IPS DF 6.9 (cell line): ENCODE results near the gene CCDC120.

Experiments used
- DNase-seq: peaks from one replicate; pipeline ENCODE4 v3.0.0-alpha.2; 2013; ENCODE audit warnings: low read depth, low spot score
- H3K27ac ChIP-seq: one replicate; pipeline ENCODE4 v1.5.1; 2013; ENCODE audit warnings: low read length, control low read depth
- H3K27me3 ChIP-seq: 2 replicates; pipeline ENCODE4 v1.6.1; 2013; ENCODE audit warnings: mild to moderate bottlenecking, low read length; ENCODE audit not compliant: control insufficient read depth, insufficient read depth
- H3K36me3 ChIP-seq: 2 replicates; pipeline ENCODE4 v1.6.1; 2013; ENCODE audit warnings: low read length; ENCODE audit not compliant: control insufficient read depth, insufficient read depth
- H3K4me1 ChIP-seq: 2 replicates; pipeline ENCODE4 v1.6.1; 2013; ENCODE audit warnings: low read length; ENCODE audit not compliant: control insufficient read depth, insufficient read depth
- H3K4me3 ChIP-seq: 2 replicates; pipeline ENCODE4 v1.5.1; 2013; ENCODE audit warnings: mild to moderate bottlenecking, low read length
- H3K9me3 ChIP-seq: 2 replicates; pipeline ENCODE4 v1.6.1; 2013; ENCODE audit warnings: low read length, inconsistent platforms; ENCODE audit not compliant: control insufficient read depth, insufficient read depth
- WGBS: extraction: QIAGEN DNeasy Blood & Tissue Kit; methylation state at CpG from one replicate; pipeline ENCODE4 v1.1.7; 2013; ENCODE audit warnings: mixed read lengths, missing lambda C conversion rate; ENCODE audit not compliant: insufficient read length, insufficient coverage; 5-methylcytosine and 5-hydroxymethylcytosine counted together

The CCDC120 gene

GRCh38 chrX:49061916-49062315 is 3.1 kb downstream of the CCDC120 start:
- WGBS: no CpG with 5 or more reads among the region's 10 CpGs
- DNase-seq: no peak
- H3K27me3 ChIP-seq: no peaks in the 10 kb centered on the region

GRCh38 chrX:49063715-49064114 is 4.9 kb downstream of the CCDC120 start:
- 0 out of 2 replicates have a peak, but pooled peaks cover 2% of the 10 kb centered on the region for H3K4me1 ChIP-seq
- no CpG with 5 or more reads among the region's 9 CpGs for WGBS
- peaks cover 8% of the 10 kb centered on the region for H3K36me3 ChIP-seq
- H3K27ac ChIP-seq: no peak overlapping the region
- no peak overlapping the region for H3K4me3 ChIP-seq
- H3K27me3 ChIP-seq: no peaks in the 10 kb centered on the region
- DNase-seq: no peak
- no peaks in the 10 kb centered on the region for H3K9me3 ChIP-seq

More at GRCh38 chrX:49061916-49062315, 3.1 kb downstream of the CCDC120 start:
- no peaks in the 10 kb centered on the region for H3K9me3 ChIP-seq
- H3K27ac ChIP-seq: no peak overlapping the region
- no peak overlapping the region for H3K4me3 ChIP-seq
- H3K4me1 ChIP-seq: peaks cover 2% of the 10 kb centered on the region; the same call in 1 of the 2 replicates
- peaks cover 3% of the 10 kb centered on the region for H3K36me3 ChIP-seq

- Histone ChIP-seq H3K27ac (no peak overlapping the region), H3K4me3 (no peak overlapping the region), H3K4me1 (0 out of 2 replicates have a peak, but pooled peaks cover 2% of the 10 kb centered on the region), H3K9me3 (no peaks in the 10 kb centered on the region), H3K27me3 (no peaks in the 10 kb centered on the region), H3K36me3 (peaks cover 8% of the 10 kb centered on the region)
- no peak for DNase-seq
- WGBS: no CpG with 5 or more reads among the region's 20 CpGs
These were observed 5.5 kb downstream of the CCDC120 start for GRCh38 chrX:49064303-49064702.

- no peaks in the 10 kb centered on the region for H3K9me3 ChIP-seq
- no peak for DNase-seq
- no peak overlapping the region for H3K4me3 ChIP-seq
- no CpG with 5 or more reads among the region's 8 CpGs for WGBS
- peaks cover 8% of the 10 kb centered on the region for H3K36me3 ChIP-seq
- no peaks in the 10 kb centered on the region for H3K27me3 ChIP-seq
- H3K27ac ChIP-seq: no peak overlapping the region
- 0 out of 2 replicates have a peak, but pooled peaks cover 2% of the 10 kb centered on the region for H3K4me1 ChIP-seq
These were observed 5.9 kb downstream of the CCDC120 start for GRCh38 chrX:49064735-49065134.

GRCh38 chrX:49066278-49066677 is 7.5 kb downstream of the CCDC120 start:
- no peaks in the 10 kb centered on the region for H3K4me1 ChIP-seq
- H3K36me3 ChIP-seq: peaks cover 8% of the 10 kb centered on the region
- H3K4me3 ChIP-seq: no peak overlapping the region
- no peaks in the 10 kb centered on the region for H3K27me3 ChIP-seq
- DNase-seq: no peak
- no peak overlapping the region for H3K27ac ChIP-seq
- H3K9me3 ChIP-seq: no peaks in the 10 kb centered on the region
- no CpG with 5 or more reads among the region's 2 CpGs for WGBS

- Histone ChIP-seq H3K27ac (no peak overlapping the region), H3K9me3 (no peaks in the 10 kb centered on the region), H3K27me3 (no peaks in the 10 kb centered on the region), H3K4me3 (no peak overlapping the region), H3K4me1 (no peaks in the 10 kb centered on the region), H3K36me3 (peaks cover 8% of the 10 kb centered on the region)
- no CpG with 5 or more reads among the region's 9 CpGs for WGBS
- DNase-seq: no peak
These were observed 7.9 kb downstream of the CCDC120 start for GRCh38 chrX:49066690-49067089.

GRCh38 chrX:49067285-49068120 is 8.7 kb downstream of the CCDC120 start:
- Histone ChIP-seq H3K36me3 (peaks cover 8% of the 10 kb centered on the region), H3K27me3 (no peaks in the 10 kb centered on the region), H3K4me3 (no peak overlapping the region), H3K4me1 (no peaks in the 10 kb centered on the region), H3K9me3 (no peaks in the 10 kb centered on the region), H3K27ac (no peak overlapping the region)
- DNase-seq: no peak
- no CpG with 5 or more reads among the region's 41 CpGs for whole genome bisulfite sequencing

- no CpG with 5 or more reads among the region's 11 CpGs for WGBS
- H3K9me3 ChIP-seq: no peaks in the 10 kb centered on the region
- H3K27me3 ChIP-seq: no peaks in the 10 kb centered on the region
These were observed 10.2 kb downstream of the CCDC120 start for GRCh38 chrX:49069038-49069437.

GRCh38 chrX:49070988-49071387 is 12.2 kb downstream of the CCDC120 start:
- no peak overlapping the region for H3K27ac ChIP-seq
- no peak for DNase-seq
- peaks cover 4% of the 10 kb centered on the region for H3K36me3 ChIP-seq
- H3K4me1 ChIP-seq: no peaks in the 10 kb centered on the region
- no peaks in the 10 kb centered on the region for H3K9me3 ChIP-seq
- H3K4me3 ChIP-seq: no peak overlapping the region
- WGBS: no CpG with 5 or more reads among the region's 4 CpGs
- no peaks in the 10 kb centered on the region for H3K27me3 ChIP-seq

More at GRCh38 chrX:49069038-49069437, 10.2 kb downstream of the CCDC120 start:
- Histone ChIP-seq H3K4me3 (no peak overlapping the region), H3K27ac (no peak overlapping the region), H3K4me1 (no peaks in the 10 kb centered on the region), H3K36me3 (peaks cover 8% of the 10 kb centered on the region)
- DNase-seq: no peak

GRCh38 chrX:49071877-49072711 is 13.3 kb downstream of the CCDC120 start:
- no peaks in the 10 kb centered on the region for H3K27me3 ChIP-seq
- no peak for DNase-seq
- peaks cover 4% of the 10 kb centered on the region for H3K36me3 ChIP-seq
- no peak overlapping the region for H3K4me3 ChIP-seq
- no CpG with 5 or more reads among the region's 63 CpGs for WGBS
- no peak overlapping the region for H3K27ac ChIP-seq
- H3K4me1 ChIP-seq: no peaks in the 10 kb centered on the region
- H3K9me3 ChIP-seq: no peaks in the 10 kb centered on the region
